Measurements from ENCODE around the gene ZNF234.

DNA sequence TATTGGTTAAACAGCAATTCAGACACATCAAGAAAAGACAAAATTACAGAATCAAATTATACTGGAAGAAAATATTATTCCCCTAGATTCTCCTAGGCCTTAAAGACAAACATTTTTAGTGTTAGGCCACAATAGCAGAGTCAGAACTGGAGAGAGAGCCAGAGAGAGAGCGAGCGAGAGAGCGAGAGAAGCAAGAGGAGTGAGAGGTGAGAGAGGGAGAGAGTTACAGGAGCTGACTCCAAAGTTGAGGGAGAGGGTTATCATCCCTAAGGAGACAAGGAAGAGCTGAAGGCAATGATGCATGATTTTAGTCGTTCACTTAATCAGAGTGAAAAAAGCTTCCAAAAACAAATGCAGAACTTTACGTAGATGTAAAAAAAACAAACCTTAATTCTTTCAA, 50.8 kb downstream of the ZNF234 start:
- TF ChIP-seq CTCF (IDR thresholded peaks at IDR 0.05; ENCODE audit: control extremely low read depth in 1 of 3, insufficient read depth in 1 of 3, low read depth in 1 of 3, low read length in 3 of 3) (no peak), POLR2AphosphoS5 (IDR thresholded peaks at IDR 0.05; ENCODE audit: low read depth, low read length) (no peak), EZH2 (IDR thresholded peaks at IDR 0.05; ENCODE audit: low read depth, low read length, severe bottlenecking) (no peak), SIN3A (conservative IDR thresholded peaks at IDR 0.05 in 1 of 2, IDR thresholded peaks at IDR 0.05 in 1 of 2; ENCODE audit: low read depth in 1 of 2, low read length in 2 of 2) (no peak), EP300 (IDR thresholded peaks at IDR 0.05; ENCODE audit: borderline replicate concordance in 1 of 2, low read depth in 2 of 2, low read length in 2 of 2) (no peak), BRCA1 (IDR thresholded peaks at IDR 0.05; ENCODE audit: low read depth, low read length) (no peak), TAF1 (IDR thresholded peaks at IDR 0.05; ENCODE audit: low read depth, low read length) (no peak), HDAC6 (IDR thresholded peaks at IDR 0.05; ENCODE audit: low read depth, low read length) (no peak), POLR2A (IDR thresholded peaks at IDR 0.05; ENCODE audit: control extremely low read depth in 1 of 2, low read depth in 2 of 2, low read length in 2 of 2) (no peak)
- TF ChIP-seq, protein P1, sequence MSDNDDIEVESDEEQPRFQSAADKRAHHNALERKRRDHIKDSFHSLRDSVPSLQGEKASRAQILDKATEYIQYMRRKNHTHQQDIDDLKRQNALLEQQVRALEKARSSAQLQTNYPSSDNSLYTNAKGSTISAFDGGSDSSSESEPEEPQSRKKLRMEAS (IDR thresholded peaks at IDR 0.05) = no peak
